Activated naive CD8-positive, alpha-beta T cell treated with anti-CD3 and anti-CD28 coated beads for 36 hours (primary cell): ENCODE results near the gene SOX8. TPM values are rescaled to one million over a fixed set of nuclear protein-coding genes. Genes with fewer than 3 reads are reported as not detected.
"Not testable (repeated sequence)": the region's sequence is repeated elsewhere in the genome, so short reads cannot be mapped to it uniquely, and the experiment has no call there.

Source experiments
- DNase-seq: peaks from one replicate; pipeline ENCODE4 v3.0.0; 2021
- H3K27ac Mint-ChIP-seq: one replicate; pipeline ENCODE4 v1.8.0; 2022; ENCODE audit warnings: mild to moderate bottlenecking, moderate library complexity, mixed read lengths
- H3K27me3 Mint-ChIP-seq: one replicate; pipeline ENCODE4 v1.8.0; 2022; ENCODE audit warnings: mild to moderate bottlenecking, mixed read lengths
- H3K36me3 Mint-ChIP-seq: one replicate; pipeline ENCODE4 v1.8.0; 2021; ENCODE audit warnings: mild to moderate bottlenecking, mixed read lengths
- H3K4me1 Mint-ChIP-seq: one replicate; pipeline ENCODE4 v1.8.0; 2021; ENCODE audit warnings: mixed read lengths
- H3K4me3 Mint-ChIP-seq: one replicate; pipeline ENCODE4 v1.8.0; 2022; ENCODE audit warnings: mild to moderate bottlenecking, moderate library complexity, mixed read lengths
- H3K9me3 Mint-ChIP-seq: one replicate; pipeline ENCODE4 v1.8.0; 2022; ENCODE audit warnings: mixed read lengths
- total RNA-seq, 2 experiments: library from RNA; stranded (reverse); gene quantifications; one replicate each; pipeline ENCODE4 v1.2.3, GENCODE V29; 2021

Gene SOX8
- total RNA-seq, 2 experiments from 2014 or later, result 0.42 to 0.58 TPM

DNA sequence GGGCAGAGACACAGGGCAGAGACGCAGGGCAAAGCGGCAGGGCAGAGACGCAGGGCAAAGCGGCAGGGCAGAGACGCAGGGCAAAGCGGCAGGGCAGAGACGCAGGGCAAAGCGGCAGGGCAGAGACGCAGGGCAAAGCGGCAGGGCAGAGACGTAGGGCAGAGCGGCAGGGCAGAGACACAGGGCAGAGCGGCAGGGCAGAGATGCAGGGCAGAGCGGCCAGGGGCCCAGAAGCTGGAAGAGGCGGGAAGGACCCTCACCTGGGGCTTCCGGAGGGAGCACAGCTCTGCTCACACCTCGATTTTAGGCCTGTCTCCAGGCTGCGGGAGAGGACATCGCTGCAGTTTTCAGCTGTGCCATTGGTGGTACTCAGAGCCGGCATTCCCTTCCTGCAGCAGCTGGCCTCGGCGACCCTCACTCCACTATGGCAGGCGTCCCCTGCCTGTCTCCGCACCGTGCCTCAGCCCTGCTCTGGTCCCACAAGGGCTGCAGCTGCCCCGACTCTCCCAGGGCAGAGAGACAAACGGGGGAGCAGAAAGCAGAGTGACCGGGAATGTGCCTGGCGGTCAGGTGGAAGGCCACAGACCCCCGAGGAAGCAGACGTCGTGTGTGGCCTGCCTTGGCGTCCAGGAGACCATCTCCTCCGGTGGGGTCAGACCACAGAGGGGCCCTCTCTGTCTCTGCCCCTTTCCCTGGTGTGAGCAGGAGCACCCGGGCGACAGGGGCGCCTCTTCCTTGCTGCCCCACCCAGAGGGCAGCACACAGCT, 29.9 kb downstream of the SOX8 start:
- no peak for DNase-seq
- Mint-ChIP-seq H3K4me1 (peaks cover 2% of the 10 kb centered on the region), H3K36me3 (no peaks in the 10 kb centered on the region), H3K9me3 (no peaks in the 10 kb centered on the region), H3K27me3 (peaks cover 16% of the 10 kb centered on the region), H3K27ac (no peak overlapping the region), H3K4me3 (no peak overlapping the region)

DNA sequence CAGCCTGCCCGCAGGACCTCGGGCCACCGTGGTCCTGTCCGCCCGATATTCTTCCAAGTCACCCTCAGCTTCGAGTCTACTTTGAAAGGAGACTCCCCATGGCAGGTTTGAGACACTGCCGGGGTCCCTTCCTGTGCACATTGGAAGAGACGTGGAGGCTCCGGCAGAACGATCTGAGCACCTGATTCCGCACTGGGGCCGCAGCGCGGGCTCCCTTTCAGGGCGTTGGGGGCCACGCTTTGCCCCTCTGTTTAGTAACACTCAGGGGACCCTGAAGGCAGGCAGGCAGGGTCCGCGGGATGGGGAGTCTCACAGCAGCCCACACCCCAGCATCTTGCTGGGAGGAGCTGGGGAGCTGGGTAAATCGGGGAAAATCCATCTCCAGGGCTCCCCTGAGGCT, 30.6 kb downstream of the SOX8 start:
- Mint-ChIP-seq H3K27me3 (peaks cover 16% of the 10 kb centered on the region), H3K27ac (no peak overlapping the region), H3K4me3 (no peak overlapping the region), H3K9me3 (no peaks in the 10 kb centered on the region), H3K36me3 (no peaks in the 10 kb centered on the region), H3K4me1 (peaks cover 2% of the 10 kb centered on the region)
- DNase-seq, result no peak

DNA sequence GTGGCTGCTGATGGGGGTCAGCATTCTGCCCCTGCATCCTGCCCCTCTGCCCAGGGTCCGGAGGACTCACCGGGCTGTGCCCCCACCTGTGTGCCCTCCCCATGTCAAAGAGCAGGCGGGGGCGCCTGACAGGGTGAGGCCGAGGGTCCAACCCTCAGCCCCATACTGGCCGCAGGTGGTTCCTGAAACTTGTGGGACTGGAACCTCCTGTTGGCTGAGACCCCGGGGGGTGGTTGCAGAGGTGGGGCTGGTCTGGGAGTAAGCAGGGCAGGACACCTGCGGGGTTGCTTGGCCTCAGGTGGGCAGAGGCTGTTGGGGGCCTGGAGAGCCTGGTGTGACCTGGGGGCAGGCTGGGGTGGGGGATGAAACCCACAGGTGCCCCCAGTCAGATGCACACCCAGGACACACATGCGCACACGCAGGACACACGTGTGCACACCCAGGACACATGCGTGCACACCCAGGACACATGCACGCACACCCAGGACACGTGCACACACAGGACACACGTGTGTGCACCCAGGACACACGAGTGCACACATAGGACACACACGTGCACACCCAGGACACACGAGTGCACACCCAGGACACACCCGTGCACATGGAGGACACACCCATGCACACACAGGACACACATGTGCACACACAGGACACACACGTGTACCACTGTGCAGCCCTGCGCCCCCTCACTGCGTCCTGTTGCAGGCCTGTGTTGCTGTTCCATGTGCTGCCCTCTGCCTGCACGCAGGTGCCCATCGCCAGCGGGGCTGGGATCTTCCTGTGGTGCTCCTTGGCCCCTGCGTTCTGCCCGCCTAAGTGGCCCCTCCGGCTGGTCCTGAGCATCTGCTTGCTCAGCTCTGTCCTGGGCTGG, 31.4 kb downstream of the SOX8 start:
- Mint-ChIP-seq H3K4me1 (peaks cover 2% of the 10 kb centered on the region), H3K4me3 (no peak overlapping the region), H3K27ac (no peak overlapping the region), H3K9me3 (no peaks in the 10 kb centered on the region), H3K27me3 (peaks cover 16% of the 10 kb centered on the region), H3K36me3 (no peaks in the 10 kb centered on the region)
- DNase-seq, result no peak

- no peaks in the 10 kb centered on the region for H3K36me3 Mint-ChIP-seq
- no peaks in the 10 kb centered on the region for H3K9me3 Mint-ChIP-seq
- H3K4me1 Mint-ChIP-seq, result peaks cover 2% of the 10 kb centered on the region
- no peak overlapping the region for H3K4me3 Mint-ChIP-seq
- DNase-seq, result no peak
- H3K27me3 Mint-ChIP-seq, result peaks cover 15% of the 10 kb centered on the region
- no peak overlapping the region for H3K27ac Mint-ChIP-seq
These were observed 32.0 kb downstream of the SOX8 start for GRCh38 chr16:1013593-1013900.

DNA sequence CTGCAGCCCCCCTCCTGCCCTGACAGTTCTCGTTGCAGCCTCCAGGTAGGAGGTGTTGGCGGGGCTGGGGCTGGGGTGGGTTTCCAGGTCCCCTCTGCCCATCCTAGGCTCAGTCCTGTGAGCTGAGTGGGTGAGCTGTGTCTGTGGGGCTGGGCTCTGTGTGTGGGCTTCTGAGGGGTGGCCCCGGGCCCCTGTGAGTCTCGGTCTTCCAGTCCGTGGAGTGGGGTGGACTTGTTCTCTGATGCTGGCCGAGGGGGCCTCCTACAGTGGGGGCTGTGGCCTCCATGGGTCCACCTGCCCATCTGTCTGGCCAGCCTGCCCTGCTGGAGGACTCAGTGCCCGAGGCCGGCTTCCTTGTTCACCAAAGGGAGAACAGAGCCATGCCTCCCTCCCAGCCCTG, 32.7 kb downstream of the SOX8 start:
- Mint-ChIP-seq H3K36me3 (no peaks in the 10 kb centered on the region), H3K27ac (no peak overlapping the region), H3K4me1 (peaks cover 2% of the 10 kb centered on the region), H3K9me3 (no peaks in the 10 kb centered on the region), H3K4me3 (no peak overlapping the region), H3K27me3 (peaks cover 10% of the 10 kb centered on the region)
- DNase-seq, result no peak

GRCh38 chr16:1014771-1015495, 33.4 kb downstream of the SOX8 start:
- H3K36me3 Mint-ChIP-seq, result no peaks in the 10 kb centered on the region
- no peaks in the 10 kb centered on the region for H3K4me1 Mint-ChIP-seq
- DNase-seq, result no peak
- H3K27ac Mint-ChIP-seq, result no peak overlapping the region
- no peaks in the 10 kb centered on the region for H3K9me3 Mint-ChIP-seq
- peaks cover 6% of the 10 kb centered on the region for H3K27me3 Mint-ChIP-seq
- H3K4me3 Mint-ChIP-seq, result no peak overlapping the region

DNA sequence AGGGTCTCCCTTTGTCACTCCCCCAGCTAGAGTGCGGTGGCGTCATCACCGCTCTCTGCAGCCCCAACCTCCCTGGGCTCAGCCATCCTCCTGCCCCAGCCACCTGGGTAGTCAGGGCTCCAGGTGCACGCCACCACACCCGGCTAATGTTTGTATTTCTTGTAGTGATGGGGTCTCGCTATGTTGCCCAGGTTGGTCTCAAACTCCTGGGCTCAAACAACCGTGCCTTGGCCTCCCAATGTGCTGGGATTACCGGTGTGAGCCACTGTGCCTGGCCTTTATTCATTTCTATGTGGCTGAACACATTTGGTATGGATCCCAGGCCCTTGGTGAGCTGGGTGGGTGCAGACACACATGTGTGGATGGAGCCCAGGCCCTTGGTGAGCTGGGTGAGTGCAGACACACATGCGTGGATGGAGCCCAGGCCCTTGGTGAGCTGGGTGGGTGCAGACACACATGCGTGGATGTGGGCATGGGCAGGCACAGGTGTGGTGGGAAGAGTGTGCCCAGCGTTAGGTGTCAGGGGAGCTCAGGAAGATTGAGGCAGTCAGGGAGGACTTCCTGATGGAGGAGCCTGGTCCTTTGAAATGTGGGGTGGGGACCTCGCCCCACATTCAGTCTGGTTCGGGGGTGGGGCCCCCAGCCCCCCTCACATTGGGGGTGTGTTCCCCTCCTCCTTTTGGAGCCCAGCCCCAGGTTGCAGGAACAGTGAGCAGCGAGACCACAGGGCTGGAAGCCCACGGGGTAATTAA, 37.1 kb downstream of the SOX8 start:
- no peak overlapping the region for H3K27ac Mint-ChIP-seq
- H3K4me3 Mint-ChIP-seq, result no peak overlapping the region
- H3K27me3 Mint-ChIP-seq, result no peaks in the 10 kb centered on the region
- H3K9me3 Mint-ChIP-seq, result no peaks in the 10 kb centered on the region
- no peak for DNase-seq
- no peaks in the 10 kb centered on the region for H3K4me1 Mint-ChIP-seq
- H3K36me3 Mint-ChIP-seq, result no peaks in the 10 kb centered on the region

DNA sequence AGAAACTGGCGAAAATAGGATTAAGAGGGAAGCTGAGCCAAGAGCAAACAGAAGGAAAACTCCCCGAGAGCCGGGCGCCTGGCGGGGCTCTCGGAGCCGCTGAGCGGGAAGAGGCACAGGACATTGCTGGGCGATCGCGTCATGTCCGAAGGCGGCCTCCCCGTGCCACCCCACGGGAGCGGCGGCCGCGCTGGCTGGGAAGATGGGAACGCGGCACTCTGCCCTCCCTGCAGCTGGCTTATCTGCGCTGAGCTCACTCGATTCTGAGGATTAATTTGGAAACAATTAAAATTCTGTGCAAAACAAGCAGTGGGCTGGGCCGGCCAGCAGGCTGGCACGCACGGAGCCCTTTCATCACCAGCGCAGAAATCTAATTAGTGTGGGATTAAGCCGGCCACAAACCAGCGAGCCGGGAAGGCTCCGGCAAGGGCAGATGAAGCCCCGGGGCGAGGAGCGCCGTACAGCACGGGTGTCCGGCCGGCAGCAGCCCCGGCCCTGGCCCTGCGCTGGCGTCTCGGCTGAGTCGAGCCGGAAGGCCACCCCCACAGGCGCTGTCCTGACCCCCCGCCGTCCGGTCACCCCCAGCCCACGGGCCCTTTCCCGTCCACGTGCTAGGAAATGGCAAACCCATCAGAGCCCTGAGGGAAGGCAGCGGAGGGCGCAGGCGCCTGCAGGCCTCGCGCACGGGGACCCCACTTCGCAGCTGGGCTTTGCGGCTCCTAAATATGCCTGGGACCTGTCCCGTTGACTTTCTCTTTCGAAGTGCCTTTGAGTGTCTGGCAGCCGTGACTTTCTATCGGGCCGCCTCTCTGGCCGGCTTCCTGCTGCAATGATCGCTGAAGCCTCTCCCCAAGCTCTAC, 37.9 kb downstream of the SOX8 start:
- H3K4me3 Mint-ChIP-seq, result no peak overlapping the region
- no peaks in the 10 kb centered on the region for H3K36me3 Mint-ChIP-seq
- H3K27me3 Mint-ChIP-seq, result no peaks in the 10 kb centered on the region
- no peaks in the 10 kb centered on the region for H3K4me1 Mint-ChIP-seq
- DNase-seq, result no peak
- no peak overlapping the region for H3K27ac Mint-ChIP-seq
- no peaks in the 10 kb centered on the region for H3K9me3 Mint-ChIP-seq

GRCh38 chr16:1020091-1020399, 38.5 kb downstream of the SOX8 start:
- no peak overlapping the region for H3K4me3 Mint-ChIP-seq
- H3K27me3 Mint-ChIP-seq, result no peaks in the 10 kb centered on the region
- no peak for DNase-seq
- H3K9me3 Mint-ChIP-seq, result no peaks in the 10 kb centered on the region
- H3K4me1 Mint-ChIP-seq, result no peaks in the 10 kb centered on the region
- H3K36me3 Mint-ChIP-seq, result no peaks in the 10 kb centered on the region
- H3K27ac Mint-ChIP-seq, result no peak overlapping the region

GRCh38 chr16:1020591-1020990, 39.0 kb downstream of the SOX8 start:
- no peaks in the 10 kb centered on the region for H3K4me1 Mint-ChIP-seq
- H3K27ac Mint-ChIP-seq, result no peak overlapping the region
- no peaks in the 10 kb centered on the region for H3K36me3 Mint-ChIP-seq
- no peaks in the 10 kb centered on the region for H3K9me3 Mint-ChIP-seq
- no peak for DNase-seq
- H3K4me3 Mint-ChIP-seq, result no peak overlapping the region
- no peaks in the 10 kb centered on the region for H3K27me3 Mint-ChIP-seq

DNA sequence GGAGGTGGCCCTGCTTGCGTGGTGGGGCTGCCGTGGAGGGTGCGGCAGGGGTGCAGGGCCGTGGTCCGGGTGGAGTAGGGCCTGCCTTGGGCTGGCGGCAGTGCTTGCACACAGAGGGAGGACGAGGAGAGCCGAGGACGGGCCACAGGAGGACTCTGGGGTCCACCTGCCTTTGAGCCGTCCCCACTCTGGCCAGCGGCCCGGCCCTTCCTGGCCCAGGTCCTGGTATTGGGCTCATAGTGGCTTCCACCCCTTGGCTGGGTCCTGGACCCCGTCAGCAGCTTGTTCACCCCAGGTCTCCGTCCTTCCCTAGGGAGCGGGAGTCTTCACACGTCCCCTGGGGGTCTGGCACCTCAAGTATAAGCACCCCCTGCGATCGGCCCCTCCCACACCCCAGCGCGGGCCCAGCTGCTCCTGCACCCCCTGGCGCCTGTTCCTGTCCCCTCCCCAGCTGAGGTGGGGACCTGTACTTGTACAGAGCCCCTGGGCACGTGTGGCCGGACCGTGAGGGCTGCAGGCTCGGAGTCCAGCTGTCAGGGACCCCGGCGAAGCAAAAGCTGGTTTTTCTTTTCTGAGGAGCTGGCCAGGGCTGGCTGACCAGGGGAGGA, 40.1 kb downstream of the SOX8 start:
- DNase-seq, result no peak
- Mint-ChIP-seq H3K4me3 (no peak overlapping the region), H3K27ac (no peak overlapping the region), H3K27me3 (no peaks in the 10 kb centered on the region), H3K4me1 (no peaks in the 10 kb centered on the region), H3K9me3 (no peaks in the 10 kb centered on the region), H3K36me3 (no peaks in the 10 kb centered on the region)

DNA sequence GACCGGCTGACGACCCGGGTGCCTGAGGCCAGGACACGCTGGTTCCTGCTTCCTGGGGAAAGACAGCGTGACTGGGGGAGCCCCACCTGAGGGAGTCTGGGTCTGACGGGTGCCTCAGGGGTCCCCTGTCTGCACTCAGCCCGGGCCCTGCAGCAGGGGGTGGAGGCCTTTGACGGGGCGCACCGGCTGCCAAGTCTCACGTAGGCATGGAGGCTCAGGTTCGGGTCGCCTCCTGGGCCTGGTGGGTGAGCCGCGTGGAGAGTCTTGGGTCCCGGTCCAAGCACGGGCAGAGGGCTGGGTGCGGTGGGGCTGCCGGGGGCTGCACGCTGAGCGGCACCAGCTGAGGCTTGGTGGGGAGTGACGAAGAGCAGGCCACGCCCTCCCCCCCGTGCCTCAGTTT, 40.9 kb downstream of the SOX8 start:
- no peak for DNase-seq
- no peaks in the 10 kb centered on the region for H3K4me1 Mint-ChIP-seq
- no peak overlapping the region for H3K27ac Mint-ChIP-seq
- H3K4me3 Mint-ChIP-seq, result no peak overlapping the region
- no peaks in the 10 kb centered on the region for H3K36me3 Mint-ChIP-seq
- H3K9me3 Mint-ChIP-seq, result no peaks in the 10 kb centered on the region
- H3K27me3 Mint-ChIP-seq, result no peaks in the 10 kb centered on the region

GRCh38 chr16:1024138-1024537, 42.6 kb downstream of the SOX8 start:
- Mint-ChIP-seq H3K36me3 (no peaks in the 10 kb centered on the region), H3K9me3 (no peaks in the 10 kb centered on the region), H3K27ac (no peak overlapping the region), H3K27me3 (peaks cover 5% of the 10 kb centered on the region), H3K4me3 (no peak overlapping the region), H3K4me1 (no peaks in the 10 kb centered on the region)
- no peak for DNase-seq

DNA sequence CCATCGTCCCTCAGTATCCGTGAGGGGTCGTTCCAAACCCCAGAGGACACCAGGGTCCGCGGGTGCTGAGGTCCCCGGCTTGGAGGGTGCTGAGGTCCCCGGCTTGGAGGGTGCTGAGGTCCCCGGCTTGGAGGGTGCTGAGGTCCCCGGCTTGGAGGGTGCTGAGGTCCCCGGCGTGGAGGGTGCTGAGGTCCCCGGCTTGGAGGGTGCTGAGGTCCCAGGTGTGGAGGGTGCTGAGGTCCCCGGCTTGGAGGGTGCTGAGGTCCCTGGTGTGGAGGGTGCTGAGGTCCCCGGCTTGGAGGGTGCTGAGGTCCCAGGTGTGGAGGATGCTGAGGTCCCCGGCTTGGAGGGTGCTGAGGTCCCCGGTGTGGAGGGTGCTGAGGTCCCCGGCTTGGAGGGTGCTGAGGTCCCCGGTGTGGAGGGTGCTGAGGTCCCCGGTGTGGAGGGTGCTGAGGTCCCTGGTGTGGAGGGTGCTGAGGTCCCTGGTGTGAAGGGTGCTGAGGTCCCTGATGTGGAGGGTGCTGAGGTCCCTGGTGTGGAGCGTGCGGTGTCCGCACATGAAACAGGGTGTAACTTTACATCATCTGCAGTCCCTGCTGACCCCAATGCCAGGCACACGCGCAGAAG, 43.7 kb downstream of the SOX8 start:
- H3K27me3 Mint-ChIP-seq, result peaks cover 12% of the 10 kb centered on the region
- DNase-seq, H3K27ac Mint-ChIP-seq, H3K9me3 Mint-ChIP-seq, H3K4me3 Mint-ChIP-seq, H3K36me3 Mint-ChIP-seq, H3K4me1 Mint-ChIP-seq: not testable (repeated sequence)
